GM18907 (cell line): Measurements from ENCODE around the gene ZSCAN32.

ENCODE experiments used
- ATAC-seq: cut with Tn5 transposase; IDR thresholded peaks from one replicate; pipeline ENCODE4 v1.9.1; 2021; ENCODE audit warnings: mild to moderate bottlenecking, moderate library complexity; ENCODE audit not compliant: unreplicated experiment

Gene ZSCAN32

GRCh38 chr16:3358871-3359270 is 41.9 kb downstream of the ZSCAN32 start:
- ATAC-seq = no peak

- no peak for ATAC-seq
Observed at GRCh38 chr16:3356118-3356517, 44.7 kb downstream of the ZSCAN32 start.

- ATAC-seq = no peak
Observed at GRCh38 chr16:3355589-3355988, 45.2 kb downstream of the ZSCAN32 start, which contains the start of gene OR2C1. Gene OR2C1, plus strand, starts transcription at chr16:3355889. Its CDS starts 52 bp downstream, at chr16:3355941.

GRCh38 chr16:3349175-3349574 is 51.6 kb downstream of the ZSCAN32 start:
- ATAC-seq = no peak

- no peak for ATAC-seq
Observed at GRCh38 chr16:3348547-3349167, 52.1 kb downstream of the ZSCAN32 start.

GRCh38 chr16:3347586-3347985 is 53.2 kb downstream of the ZSCAN32 start:
- ATAC-seq = no peak

GRCh38 chr16:3346041-3346440 is 54.8 kb downstream of the ZSCAN32 start:
- ATAC-seq = no peak
